Stimulated activated naive CD4-positive, alpha-beta T cell (primary cell): Measurements from ENCODE around the gene DNAJB13.
A peak's percentile ranks its signal among the peaks of the same experiment; 100 is the strongest.

ENCODE experiments used
- DNase-seq, 6 experiments: peaks; one replicate each; lab custom pipeline; 2025; lab: John Stamatoyannopoulos, UW

DNAJB13 gene

GRCh38 chr11:73951797-73952196 is 971 bp downstream of the DNAJB13 start:
- DNase-seq, result no peak

GRCh38 chr11:73956876-73957653 is 6.2 kb downstream of the DNAJB13 start:
- DNase-seq, result no peak

GRCh38 chr11:73957654-73958361 is 7.0 kb downstream of the DNAJB13 start:
- DNase-seq, result no peak

- no peak for DNase-seq
Observed at GRCh38 chr11:73958521-73959141, 7.8 kb downstream of the DNAJB13 start.

- no peak for DNase-seq
Observed at GRCh38 chr11:73961321-73961720, 10.5 kb downstream of the DNAJB13 start.

- DNase-seq, result no peak
Observed at GRCh38 chr11:73962101-73962705, 11.4 kb downstream of the DNAJB13 start.

- no peak for DNase-seq
Observed at GRCh38 chr11:73963861-73964260, 13.0 kb downstream of the DNAJB13 start.

GRCh38 chr11:73965076-73965763 is 14.4 kb downstream of the DNAJB13 start:
- DNase-seq, result no peak

- no peak for DNase-seq
Observed at GRCh38 chr11:73965764-73966121, 14.9 kb downstream of the DNAJB13 start.

- DNase-seq, result no peak
Observed at GRCh38 chr11:73968356-73968966, 17.6 kb downstream of the DNAJB13 start.

- no peak for DNase-seq
Observed at GRCh38 chr11:73969091-73969490, 18.3 kb downstream of the DNAJB13 start.

- peak in 1 of 6 experiments; percentile 13 for DNase-seq
Observed at GRCh38 chr11:73969991-73970800, 19.4 kb downstream of the DNAJB13 start.

GRCh38 chr11:73971175-73971719 is 20.4 kb downstream of the DNAJB13 start:
- DNase-seq, result peak in 1 of 6 experiments; percentile 14

- DNase-seq, result no peak
Observed at GRCh38 chr11:73972187-73972586, 21.4 kb downstream of the DNAJB13 start.

GRCh38 chr11:73972620-73973449 is 22.0 kb downstream of the DNAJB13 start:
- DNase-seq, result peak in 1 of 6 experiments; percentile 26

- no peak for DNase-seq
Observed at GRCh38 chr11:73974604-73975478, 24.0 kb downstream of the DNAJB13 start.

- DNase-seq, result no peak
Observed at GRCh38 chr11:73975479-73975757, 24.6 kb downstream of the DNAJB13 start.

- no peak for DNase-seq
Observed at GRCh38 chr11:73976451-73977151, 25.8 kb downstream of the DNAJB13 start.
